HG03558 (cell line): ENCODE measurements around the gene NTN3.
"Not testable (repeated sequence)": the region's sequence is repeated elsewhere in the genome, so short reads cannot be mapped to it uniquely, and the experiment has no call there.

ENCODE experiments used
- ATAC-seq: cut with Tn5 transposase; IDR thresholded peaks from one replicate; pipeline ENCODE4 v1.9.1; 2021; ENCODE audit warnings: moderate number of reproducible peaks; ENCODE audit not compliant: unreplicated experiment; ENCODE audit errors: extremely low read depth

Gene NTN3

DNA sequence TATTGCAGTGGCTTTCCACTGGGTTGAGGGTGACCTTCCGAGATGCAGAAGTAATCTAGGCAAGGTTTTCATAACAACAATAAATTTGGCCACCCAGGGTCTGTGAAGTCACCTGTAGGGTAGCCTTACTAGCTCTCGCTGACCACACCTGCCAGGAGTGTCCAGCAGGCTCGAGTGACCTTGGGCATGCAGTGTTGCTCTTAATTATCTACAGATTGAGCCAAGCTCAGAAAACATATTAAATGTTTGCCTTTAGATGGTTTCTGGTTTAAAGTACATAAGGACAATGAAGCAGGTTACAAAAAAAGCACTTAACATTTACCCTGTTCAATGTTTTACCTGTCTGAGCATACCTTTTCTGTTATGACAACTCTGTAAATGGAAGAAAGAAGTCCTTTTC lies 5.6 kb downstream of the NTN3 start:
- no peak for ATAC-seq

DNA sequence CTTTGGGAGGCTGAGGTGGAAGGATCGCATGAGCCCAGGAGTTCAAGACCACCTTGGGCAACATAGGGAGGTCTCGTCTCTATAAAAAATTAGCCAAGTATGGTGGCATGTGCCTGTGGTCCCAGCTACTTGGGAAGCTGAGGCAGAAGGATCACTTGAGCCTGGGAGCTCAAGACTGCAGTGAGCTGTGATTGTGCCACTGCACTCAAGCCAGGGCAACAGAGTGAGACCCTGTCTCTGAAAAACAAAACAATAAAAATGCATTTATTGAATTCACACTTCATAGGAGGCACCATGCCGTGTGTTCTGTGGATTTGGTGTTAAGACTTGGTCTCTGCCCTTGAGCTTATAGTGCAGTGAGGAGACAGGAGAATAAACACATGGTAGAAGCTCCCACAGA lies 6.2 kb downstream of the NTN3 start:
- ATAC-seq = no peak

DNA sequence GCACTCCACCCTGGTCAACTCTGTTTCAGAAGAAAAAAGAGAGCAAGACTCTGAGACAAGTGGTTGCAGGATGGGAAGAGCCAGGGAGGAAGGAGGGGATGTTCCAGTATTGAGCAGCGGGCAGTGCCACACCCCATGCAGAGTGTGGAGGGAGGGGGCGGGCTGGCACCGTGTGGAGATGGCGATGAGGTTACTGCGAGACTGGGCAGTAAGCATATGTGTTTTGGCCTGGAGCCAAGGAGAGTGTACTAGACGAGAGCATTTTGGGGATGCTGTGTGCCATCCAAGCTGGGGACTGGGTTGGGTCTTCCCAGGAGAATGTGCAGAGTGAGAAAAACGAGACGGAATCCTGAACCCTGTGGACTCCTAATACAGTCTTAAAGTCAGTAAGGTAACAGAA lies 7.2 kb downstream of the NTN3 start:
- ATAC-seq = no peak

DNA sequence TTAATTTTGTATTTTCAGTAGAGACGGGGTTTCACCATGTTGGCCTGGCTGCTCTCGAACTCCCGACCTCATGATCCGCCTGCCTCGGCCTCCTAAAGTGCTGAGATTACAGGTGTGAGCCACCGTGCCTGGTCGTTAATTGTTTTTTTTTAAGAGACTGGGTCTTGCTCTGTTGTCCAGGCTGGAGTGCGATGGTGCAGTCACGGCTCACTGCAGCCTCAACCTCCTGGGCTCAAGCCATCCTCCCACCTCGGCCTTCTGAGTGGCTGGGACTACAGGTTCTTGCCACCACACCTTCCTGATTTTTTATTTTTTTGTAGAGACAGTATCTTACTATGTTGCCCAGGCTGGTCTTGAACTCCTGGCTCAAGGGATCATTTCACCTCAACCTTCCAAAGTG lies 8.9 kb downstream of the NTN3 start:
- ATAC-seq = not testable (repeated sequence)

DNA sequence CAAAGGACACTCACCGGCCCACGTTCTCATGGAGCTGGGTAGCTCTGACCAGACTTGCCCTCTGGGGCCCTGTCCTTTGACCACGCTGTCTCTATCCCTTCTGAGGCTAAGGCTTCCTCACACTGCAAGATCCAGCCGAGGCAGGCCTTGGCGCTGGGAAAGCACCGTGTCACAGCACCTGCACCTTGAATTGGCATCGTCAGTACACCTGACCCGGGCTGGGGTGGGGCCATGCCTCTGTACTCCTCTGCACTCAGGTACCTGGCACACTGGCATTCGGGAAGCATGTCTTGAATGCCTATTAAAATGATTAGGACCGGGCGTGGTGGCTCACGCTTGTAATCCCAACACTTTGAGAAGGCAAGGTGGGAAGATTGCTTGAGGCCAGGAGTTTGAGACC lies 9.9 kb downstream of the NTN3 start:
- ATAC-seq = no peak

DNA sequence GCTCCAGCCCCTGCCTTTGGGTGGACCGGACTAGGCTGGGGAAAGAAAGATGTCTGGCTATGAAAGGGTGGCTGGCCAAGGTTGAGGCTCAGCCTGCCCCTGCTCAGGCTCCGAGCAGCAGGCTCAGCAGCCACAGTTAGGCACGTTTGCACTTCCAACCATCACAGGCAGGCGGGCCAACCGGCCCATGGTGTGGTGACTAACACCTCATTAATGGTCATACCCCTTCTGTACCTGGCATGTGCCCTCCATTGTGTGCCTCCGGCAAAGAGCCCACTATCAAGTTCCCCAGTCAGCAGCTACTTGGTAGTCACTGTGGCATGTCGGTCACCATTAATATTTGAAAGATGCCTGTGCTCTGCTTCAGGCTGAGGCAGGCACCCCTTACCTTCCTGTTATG lies 10.6 kb downstream of the NTN3 start:
- ATAC-seq = no peak

DNA sequence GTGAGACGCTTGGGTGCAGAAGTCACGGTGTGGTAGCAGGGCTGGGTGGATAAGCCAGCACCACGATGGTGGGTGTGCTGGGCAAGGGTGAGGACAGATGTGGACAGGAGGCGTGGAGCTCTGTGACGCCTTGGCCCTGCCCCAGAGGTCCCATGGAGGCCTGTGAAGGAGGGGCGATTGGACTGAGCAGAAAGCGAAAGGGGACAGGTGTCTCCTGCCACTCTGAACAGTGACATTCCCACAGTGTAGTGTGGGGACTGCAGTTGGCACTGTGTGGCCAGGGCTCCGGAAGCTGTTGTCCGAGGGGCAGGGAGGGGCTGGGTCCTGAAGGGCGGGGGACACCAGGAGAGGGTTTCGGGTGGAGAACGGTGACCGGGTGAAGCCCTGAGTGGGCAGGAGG lies 11.2 kb downstream of the NTN3 start:
- ATAC-seq = no peak

DNA sequence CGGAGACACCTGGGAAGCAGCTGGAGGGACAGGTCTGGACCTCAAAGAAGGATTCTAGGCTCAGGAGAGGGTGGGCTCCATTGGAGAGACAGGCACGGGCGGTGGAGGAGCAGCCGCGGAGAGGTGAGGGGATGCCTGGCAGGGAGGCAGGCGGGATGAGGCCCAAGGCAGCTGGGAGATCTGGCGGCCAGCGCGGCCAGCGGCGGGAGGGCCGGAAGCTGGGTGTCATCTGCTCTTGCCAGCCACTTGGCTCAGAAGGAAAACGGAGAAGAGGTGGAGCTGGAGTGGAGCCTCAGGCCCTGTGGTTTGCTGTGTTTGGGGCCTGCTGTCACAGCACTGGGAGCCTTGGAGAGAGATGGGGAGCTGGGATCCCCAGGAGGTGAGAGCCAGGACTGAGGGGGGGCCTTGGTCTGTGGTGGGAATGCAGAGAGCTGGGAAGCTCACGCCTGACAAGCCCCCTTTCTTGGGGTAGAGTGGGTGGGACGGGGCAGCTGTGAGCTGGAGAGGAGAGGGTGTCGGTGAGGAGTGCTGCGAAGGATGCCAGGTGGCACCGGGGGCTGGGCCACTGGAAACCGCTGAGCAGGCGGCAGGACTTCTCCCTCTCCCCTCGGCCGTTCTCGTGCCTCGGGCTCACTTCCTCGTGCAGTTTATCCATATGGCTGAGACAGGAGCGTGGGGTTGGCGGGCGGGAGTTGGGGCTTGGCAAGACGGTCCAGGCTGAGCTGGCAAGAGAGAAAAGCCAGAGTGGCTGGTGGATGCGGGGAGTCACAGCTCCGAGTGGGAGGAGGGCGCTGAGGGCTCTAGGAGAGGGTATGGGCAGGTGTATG lies 11.8 kb downstream of the NTN3 start:
- no peak for ATAC-seq

DNA sequence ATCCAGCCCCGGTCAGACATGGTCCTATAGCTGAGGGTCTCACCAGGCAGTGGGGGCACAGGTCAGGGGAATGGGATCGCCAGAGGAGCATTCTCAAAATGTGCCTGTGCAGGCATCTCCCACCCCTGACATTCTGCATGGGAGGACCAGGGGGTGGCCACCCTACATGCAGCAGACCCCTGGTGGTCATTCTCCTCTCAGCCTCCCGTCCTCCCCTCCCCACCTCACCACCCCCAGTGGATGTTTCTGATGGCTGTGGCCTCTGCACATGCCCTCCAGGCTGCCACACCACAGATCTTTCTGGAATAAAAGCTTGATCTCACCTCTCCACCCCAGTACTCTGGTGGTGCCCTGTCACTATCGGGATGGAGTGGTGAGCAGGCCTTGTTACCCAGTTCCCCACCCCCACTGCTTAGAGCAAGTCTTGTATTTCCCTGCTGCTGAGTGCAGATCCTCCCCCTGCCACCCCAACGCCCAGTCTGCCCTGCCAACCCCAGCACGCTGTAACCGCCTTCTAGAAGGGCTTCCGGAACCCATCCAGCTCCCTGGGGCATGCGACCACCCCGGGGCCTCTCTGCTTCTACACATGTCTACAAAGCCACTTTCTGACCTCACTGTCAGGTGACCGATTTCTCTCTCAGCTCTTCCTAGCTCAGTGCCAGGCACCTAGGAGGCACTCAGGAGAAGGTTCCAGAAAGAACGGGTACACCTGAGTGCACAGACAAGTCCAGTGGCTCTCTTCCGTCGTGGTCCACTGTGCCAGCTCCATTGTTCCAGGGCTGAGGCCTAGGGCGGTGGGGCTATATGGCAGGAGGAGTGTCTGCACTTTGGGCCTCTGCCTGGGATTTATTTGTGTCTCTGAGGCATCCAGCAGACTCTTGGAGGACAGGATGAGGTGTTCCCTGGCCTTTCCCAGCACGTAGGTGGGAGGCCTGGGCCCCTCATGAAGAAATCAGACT lies 13.1 kb downstream of the NTN3 start:
- ATAC-seq = no peak

DNA sequence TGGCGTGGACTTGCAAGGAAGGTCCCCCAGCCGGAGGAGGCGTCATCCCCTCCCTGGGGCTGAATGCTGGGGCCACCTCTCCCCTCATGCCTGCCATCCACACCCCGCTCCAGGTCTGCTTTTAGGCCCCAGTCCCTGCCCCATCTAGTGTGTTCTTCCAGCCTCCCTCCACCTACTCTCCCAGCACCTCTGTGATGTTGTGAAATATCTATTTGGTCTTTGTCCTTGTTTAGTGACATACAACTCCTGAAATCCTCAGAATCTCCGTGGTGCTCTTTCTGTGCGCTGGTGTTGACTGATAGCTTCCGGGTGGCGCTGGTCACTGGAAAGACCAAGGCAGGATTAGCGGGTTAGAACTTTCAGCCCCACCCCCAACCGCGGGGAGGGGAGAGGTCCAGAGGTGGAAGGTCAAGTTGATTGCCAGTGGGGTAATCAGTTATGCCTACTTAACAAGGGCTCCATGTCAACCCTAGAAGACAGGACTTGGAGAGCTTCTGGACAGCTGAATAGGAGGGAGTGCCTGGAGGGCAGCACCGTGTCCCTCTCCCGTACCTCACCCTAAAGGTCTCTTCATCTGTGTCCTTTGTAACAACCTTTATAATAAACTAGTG lies 13.9 kb downstream of the NTN3 start:
- no peak for ATAC-seq

DNA sequence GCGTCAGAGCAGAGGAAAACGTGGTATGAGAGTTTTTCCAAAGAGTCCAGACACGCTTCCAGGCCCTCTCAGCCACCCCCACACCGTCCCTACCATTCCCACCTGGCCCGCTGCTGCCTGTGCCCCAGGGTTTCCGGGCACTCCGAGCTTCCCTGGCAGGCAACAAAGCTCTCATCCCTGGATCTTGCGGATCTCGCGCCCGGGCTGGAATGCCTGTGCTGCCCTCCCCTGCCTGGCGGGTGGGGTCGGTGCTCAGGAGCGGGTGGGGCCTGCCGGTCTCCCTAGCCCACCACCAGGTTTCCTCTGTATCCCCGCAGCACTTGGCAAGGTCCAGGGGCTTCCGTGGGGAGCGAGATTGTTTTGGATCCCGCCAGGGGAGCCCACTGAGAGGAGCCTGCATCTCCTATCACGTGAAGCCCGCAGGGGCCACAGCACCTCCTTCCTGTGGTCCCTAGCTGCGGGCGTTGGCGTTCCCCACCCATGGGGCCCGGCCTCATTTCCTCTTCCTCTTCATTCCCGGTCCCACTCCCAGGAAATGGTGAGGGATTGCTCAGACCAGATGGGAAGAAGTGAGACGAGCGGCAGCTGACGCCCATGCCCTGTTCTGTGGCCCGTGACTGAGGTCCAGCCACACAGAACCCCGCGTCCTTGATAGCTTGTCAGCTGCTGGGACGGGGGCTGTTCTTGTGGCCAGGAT lies 14.9 kb downstream of the NTN3 start:
- ATAC-seq = no peak

DNA sequence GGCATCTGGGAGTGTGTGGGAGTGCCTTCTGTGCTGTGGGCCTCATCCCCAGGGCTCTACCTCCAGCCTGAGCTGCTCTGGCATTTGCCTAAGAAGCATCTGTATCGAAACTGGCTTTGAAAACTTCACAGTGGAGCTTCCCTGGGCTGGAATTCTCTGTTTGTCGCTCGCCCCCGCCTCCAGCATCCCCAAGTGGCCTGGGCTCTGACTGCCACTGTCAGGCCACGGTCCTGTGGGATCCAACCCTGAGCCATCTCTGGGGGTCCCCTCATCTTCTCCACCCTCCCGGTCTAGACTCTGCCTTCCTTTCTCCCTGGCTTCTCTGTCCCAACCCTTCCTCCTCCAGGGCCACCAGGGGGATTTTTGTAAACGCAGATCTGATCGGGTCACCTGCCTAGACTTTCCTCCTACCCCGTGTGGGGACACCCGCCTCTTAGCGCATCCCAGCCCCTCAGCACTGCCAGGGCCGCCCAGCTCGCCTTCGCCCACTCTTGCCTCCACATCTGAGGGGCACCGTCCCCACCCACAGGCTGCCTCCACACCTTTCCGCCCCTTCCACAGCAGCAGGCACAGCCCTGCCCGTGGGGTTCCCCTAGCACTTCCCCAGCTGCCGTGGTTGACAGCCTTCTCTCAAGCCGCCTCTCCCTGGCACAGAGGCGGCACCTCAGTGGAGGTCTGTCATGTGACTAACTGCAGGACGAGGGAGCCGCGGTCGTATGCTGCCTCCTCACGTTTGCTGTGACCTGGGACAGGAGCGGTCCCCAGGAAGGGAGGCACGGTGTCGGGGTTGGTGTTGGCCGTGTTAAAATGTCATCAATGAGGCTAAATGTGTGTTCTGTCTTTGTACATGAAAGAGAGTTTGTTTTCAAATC lies 15.8 kb downstream of the NTN3 start:
- ATAC-seq = peak; percentile 37

DNA sequence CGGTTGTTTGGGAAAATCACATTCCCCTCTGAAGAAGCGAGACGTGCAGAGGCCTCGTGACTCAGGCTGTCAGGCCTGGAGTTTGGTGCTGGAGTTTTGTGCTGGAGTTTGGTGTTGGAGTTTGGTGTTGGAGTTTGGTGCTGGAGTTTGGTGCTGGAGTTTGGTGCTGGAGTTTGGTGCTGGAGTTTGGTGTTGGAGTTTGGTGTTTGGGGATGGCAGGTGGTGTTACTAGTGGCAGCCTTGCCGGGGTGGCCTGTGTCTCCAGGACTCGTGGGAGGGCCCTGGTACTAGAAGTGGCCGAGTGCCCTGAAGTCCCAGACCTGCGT lies 16.4 kb downstream of the NTN3 start:
- ATAC-seq = no peak

DNA sequence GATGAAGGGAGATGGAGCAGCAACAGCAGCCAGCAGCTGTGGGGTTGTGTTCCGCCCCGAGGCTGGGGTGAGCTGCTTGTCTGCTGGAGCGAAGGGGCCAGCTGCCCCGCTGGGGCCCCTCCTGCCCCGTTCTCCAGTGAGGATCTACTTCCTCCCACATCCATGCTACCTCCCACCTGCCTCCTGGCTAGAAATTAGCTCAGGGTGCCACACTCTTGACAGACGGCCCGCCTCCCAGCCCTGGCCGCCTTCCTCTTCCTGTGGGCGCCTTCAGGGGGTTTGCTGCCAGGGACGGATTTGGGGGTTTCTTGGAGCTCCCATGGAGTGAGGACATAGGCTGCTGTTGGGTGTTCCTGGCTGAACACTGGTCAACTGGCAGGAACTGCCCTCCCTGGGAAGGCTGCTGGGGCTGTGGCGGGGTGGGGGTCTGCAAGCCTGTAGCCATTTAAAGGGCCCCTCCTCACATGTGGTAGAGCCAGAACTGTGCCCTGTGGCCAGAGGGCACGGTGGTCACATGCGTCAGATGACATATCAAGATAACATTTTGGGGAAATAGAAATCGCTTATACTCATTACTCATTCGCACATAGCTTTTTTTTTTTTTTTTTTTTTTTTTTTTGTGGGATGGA lies 16.9 kb downstream of the NTN3 start:
- no peak for ATAC-seq

DNA sequence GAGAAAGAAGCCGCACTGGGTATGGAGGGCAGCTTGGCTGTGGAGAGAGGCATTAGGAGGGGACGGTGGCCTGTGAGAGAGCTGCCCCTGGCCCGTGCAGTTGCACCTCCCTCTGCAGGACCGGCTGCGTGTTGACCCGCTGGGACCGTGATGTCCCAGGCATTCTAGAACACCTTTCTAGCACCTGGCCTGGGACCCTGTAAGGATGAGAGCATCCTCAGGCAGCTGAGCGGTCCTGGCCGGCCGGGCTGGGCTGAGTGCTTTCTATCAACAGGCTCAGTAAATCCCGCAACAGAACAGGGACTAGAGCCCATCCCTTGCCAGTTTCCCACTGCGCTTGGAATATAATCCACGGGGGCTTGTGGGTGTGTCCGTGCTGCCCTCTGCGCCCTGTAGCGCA lies 18.5 kb downstream of the NTN3 start:
- ATAC-seq = no peak

DNA sequence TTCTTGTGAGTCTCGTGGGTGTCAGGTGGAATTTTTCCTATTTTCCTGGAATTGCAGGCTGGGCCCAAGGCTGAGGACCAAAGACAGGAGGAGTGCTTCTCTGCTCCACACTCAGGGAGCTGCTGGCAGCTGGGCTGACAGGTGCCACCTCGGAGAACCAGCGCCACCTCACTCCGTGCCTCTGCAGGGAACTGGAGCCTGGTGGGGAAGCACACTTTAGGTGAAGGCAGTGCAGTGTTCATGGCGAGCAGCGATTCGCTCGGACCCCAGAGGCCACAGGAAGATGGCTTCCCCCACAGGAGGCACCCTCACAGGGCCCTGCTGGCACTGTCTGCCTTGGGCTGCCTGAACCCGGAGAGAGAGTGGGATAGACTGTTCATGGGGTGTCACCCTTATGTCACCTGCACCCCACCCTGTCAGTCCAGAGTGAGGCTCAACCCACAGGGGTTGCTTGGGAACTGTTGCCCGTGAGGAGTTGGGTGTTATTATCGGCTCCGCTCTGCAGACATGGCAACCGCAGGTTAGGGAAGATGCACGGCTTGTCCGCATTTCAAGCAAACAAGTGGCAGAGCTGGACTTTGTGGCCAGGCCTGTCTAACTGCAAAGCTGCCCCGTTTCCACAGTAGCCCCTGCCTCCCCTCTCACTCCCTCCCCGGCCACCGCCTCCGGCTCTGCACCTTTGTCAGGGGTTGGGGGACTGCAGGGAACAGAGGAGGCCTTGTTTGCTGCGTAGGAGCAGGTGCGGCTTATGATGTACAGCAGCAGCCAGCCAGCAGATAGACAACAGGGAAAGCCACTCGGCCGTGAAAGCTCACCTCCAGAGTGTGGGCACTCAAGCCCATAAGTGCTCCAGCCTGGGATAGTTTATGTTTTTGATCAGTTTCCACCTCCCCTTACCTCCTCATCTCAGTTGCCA lies 19.4 kb downstream of the NTN3 start:
- ATAC-seq = no peak

DNA sequence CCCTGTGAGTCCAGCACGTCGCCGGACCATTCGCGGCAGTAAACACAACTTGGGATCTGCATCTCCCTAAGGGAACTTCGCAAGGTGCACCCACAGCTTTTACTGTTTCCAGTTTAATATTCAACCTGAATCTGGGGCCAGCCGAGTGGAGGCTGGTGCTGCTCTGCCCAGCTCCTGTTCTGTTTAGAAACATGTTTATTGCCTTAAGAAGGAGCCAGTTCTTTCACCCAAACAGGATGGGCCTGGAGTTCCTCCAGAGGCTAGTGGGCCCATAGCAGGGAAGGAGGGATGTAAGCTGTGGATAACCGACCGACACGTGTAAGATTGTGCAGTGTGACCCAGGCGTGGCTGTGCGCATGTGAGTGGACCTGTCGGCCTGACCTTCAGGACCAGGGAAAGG lies 21.2 kb downstream of the NTN3 start:
- no peak for ATAC-seq

DNA sequence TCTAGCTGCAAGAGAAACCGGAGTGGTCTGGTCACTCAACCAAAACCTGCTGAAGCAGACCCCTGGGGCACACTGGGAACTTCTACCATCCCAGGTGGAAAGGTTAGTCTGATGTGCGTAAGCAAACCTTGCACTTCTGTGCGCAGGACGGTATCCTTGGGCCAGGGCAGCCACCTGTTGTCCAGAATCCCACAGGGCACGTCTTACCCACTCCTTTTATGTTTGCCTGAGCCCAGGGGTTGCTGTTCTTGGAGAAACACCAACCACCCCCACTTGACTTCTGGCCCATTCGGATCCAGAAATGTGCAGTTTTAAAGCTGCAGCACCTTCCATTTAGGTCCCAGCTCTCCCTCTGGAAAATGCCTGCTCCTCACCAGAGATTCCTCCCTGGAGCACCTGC lies 22.5 kb downstream of the NTN3 start:
- ATAC-seq = no peak
